GM19240 (cell line): Measurements from ENCODE around the gene MRPS12.
"Not testable (repeated sequence)": the region's sequence is repeated elsewhere in the genome, so short reads cannot be mapped to it uniquely, and the experiment has no call there.

Experiments
- DNase-seq: peaks from one replicate; pipeline ENCODE4 v3.0.0; 2011; ENCODE audit warnings: low spot score; ENCODE audit not compliant: insufficient read length

The MRPS12 gene

GRCh38 chr19:38939957-38940356, 9.2 kb downstream of the MRPS12 start:
- no peak for DNase-seq

- DNase-seq: not testable (repeated sequence)
Observed at GRCh38 chr19:38941466-38941865, 10.7 kb downstream of the MRPS12 start.

- DNase-seq: no peak
Observed at GRCh38 chr19:38941979-38942378, 11.2 kb downstream of the MRPS12 start.

GRCh38 chr19:38942471-38943181, 11.9 kb downstream of the MRPS12 start:
- no peak for DNase-seq

GRCh38 chr19:38944981-38945506, 14.3 kb downstream of the MRPS12 start:
- no peak for DNase-seq

- DNase-seq: no peak
Observed at GRCh38 chr19:38945562-38946228, 15.0 kb downstream of the MRPS12 start.

GRCh38 chr19:38946229-38947010, 15.7 kb downstream of the MRPS12 start:
- no peak for DNase-seq

GRCh38 chr19:38949580-38950367, 19.0 kb downstream of the MRPS12 start:
- DNase-seq: peak; percentile 58

- DNase-seq: no peak
Observed at GRCh38 chr19:38951187-38951586, 20.4 kb downstream of the MRPS12 start.

GRCh38 chr19:38952395-38953165, 21.8 kb downstream of the MRPS12 start:
- no peak for DNase-seq

GRCh38 chr19:38953677-38954076, 22.9 kb downstream of the MRPS12 start:
- no peak for DNase-seq

GRCh38 chr19:38956264-38956663, 25.5 kb downstream of the MRPS12 start:
- no peak for DNase-seq

GRCh38 chr19:38958301-38958700, 27.6 kb downstream of the MRPS12 start:
- no peak for DNase-seq

- no peak for DNase-seq
Observed at GRCh38 chr19:38959618-38960017, 28.9 kb downstream of the MRPS12 start.

GRCh38 chr19:38964738-38965137, 34.0 kb downstream of the MRPS12 start:
- DNase-seq: no peak

GRCh38 chr19:38966149-38966548, 35.4 kb downstream of the MRPS12 start:
- DNase-seq: not testable (repeated sequence)

GRCh38 chr19:38970664-38971532, 40.2 kb downstream of the MRPS12 start:
- no peak for DNase-seq

GRCh38 chr19:38971672-38972071, 40.9 kb downstream of the MRPS12 start:
- no peak for DNase-seq

GRCh38 chr19:38974624-38975213, 44.0 kb downstream of the MRPS12 start:
- no peak for DNase-seq
